KMS-11 (cell line): ENCODE data around the gene MTNR1A.

ENCODE experiments used
- H2AFZ ChIP-seq: fragments of 200-600 bp; sonication (generic); 2 replicates; pipeline ENCODE4 v1.6.1; 2016; ENCODE audit warnings: antibody characterized with exemption, mixed run types, low read depth
- H3K27ac ChIP-seq: fragments of 200-600 bp; sonication (generic); 2 replicates; pipeline ENCODE4 v1.6.1; 2016; ENCODE audit warnings: mild to moderate bottlenecking, mixed run types
- H3K27me3 ChIP-seq: fragments of 200-600 bp; sonication (generic); 2 replicates; pipeline ENCODE4 v1.6.1; 2017; ENCODE audit warnings: mild to moderate bottlenecking, low read depth, mixed run types, moderate library complexity; ENCODE audit not compliant: insufficient read depth
- H3K36me3 ChIP-seq: fragments of 200-600 bp; sonication (generic); 2 replicates; pipeline ENCODE4 v1.6.1; 2017; ENCODE audit warnings: mild to moderate bottlenecking, mixed run types; ENCODE audit not compliant: insufficient read depth
- H3K4me1 ChIP-seq: fragments of 200-600 bp; sonication (generic); 2 replicates; pipeline ENCODE4 v1.6.1; 2016; ENCODE audit warnings: mild to moderate bottlenecking, low read depth, mixed run types; ENCODE audit not compliant: poor library complexity, severe bottlenecking
- H3K4me2 ChIP-seq: fragments of 200-600 bp; sonication (generic); 2 replicates; pipeline ENCODE4 v1.7.0; 2016; ENCODE audit warnings: mild to moderate bottlenecking, mixed run types
- H3K4me3 ChIP-seq: fragments of 200-600 bp; sonication (generic); IDR thresholded peaks from 2 replicates; pipeline ENCODE4 v1.6.1; 2017; ENCODE audit warnings: low read depth, low read length, mixed read lengths; ENCODE audit not compliant: insufficient read depth
- H3K79me2 ChIP-seq: fragments of 200-600 bp; sonication (generic); 2 replicates; pipeline ENCODE4 v1.6.1; 2016; ENCODE audit warnings: low read depth, mixed run types; ENCODE audit not compliant: insufficient read depth
- H3K9ac ChIP-seq: fragments of 200-600 bp; sonication (generic); 2 replicates; pipeline ENCODE4 v1.6.1; 2016; ENCODE audit warnings: mild to moderate bottlenecking, mixed run types
- H4K20me1 ChIP-seq: fragments of 200-600 bp; sonication (generic); 2 replicates; pipeline ENCODE4 v1.6.1; 2016; ENCODE audit warnings: mild to moderate bottlenecking, mixed run types; ENCODE audit not compliant: insufficient read depth
- TF ChIP-seq, protein P1 (sequence below): fragments of 200-600 bp; sonication (generic); conservative IDR thresholded peaks from 2 replicates; pipeline ENCODE4 v1.6.1; 2017; ENCODE audit warnings: low read depth, mild to moderate bottlenecking, antibody characterized with exemption, low read length, moderate library complexity, mixed read lengths

MTNR1A gene

DNA sequence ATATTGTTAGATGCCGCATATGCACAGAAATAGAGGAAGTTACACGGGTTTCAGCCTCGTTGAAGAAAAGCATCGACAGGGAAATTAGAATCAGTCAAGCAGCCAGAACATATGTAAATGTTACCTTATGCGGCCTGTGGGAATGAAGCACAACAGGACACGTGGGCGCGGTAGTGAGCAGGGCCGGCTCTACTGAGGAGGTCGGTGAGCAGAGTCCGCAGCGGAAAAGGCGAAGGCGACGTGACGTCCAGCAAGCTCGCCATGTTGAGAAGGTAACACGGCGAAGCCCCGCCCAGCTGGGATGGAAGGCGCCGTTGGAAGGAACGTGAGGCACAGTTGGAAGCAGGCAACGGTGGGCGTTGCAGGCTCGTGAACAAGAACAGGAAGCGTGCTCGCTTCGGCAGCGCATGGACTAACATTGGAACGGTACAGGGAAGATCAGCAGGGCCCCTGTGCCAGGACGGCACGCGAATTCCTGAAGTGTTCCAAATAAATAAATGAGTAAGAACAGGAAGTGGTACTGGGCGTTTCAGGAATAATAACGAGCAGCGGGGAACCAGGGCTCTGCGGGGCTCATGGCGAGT, 54.6 kb downstream of the MTNR1A start:
- Histone ChIP-seq H3K27ac (no peak overlapping the region), H2AFZ (no peak overlapping the region), H3K79me2 (no peaks in the 10 kb centered on the region), H3K27me3 (no peaks in the 10 kb centered on the region), H3K9ac (no peak overlapping the region), H3K4me1 (no peaks in the 10 kb centered on the region), H4K20me1 (no peaks in the 10 kb centered on the region), H3K36me3 (no peaks in the 10 kb centered on the region), H3K4me2 (no peak overlapping the region), H3K4me3 (no peak overlapping the region)
- TF ChIP-seq, protein P1, sequence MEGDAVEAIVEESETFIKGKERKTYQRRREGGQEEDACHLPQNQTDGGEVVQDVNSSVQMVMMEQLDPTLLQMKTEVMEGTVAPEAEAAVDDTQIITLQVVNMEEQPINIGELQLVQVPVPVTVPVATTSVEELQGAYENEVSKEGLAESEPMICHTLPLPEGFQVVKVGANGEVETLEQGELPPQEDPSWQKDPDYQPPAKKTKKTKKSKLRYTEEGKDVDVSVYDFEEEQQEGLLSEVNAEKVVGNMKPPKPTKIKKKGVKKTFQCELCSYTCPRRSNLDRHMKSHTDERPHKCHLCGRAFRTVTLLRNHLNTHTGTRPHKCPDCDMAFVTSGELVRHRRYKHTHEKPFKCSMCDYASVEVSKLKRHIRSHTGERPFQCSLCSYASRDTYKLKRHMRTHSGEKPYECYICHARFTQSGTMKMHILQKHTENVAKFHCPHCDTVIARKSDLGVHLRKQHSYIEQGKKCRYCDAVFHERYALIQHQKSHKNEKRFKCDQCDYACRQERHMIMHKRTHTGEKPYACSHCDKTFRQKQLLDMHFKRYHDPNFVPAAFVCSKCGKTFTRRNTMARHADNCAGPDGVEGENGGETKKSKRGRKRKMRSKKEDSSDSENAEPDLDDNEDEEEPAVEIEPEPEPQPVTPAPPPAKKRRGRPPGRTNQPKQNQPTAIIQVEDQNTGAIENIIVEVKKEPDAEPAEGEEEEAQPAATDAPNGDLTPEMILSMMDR = no peak

- Histone ChIP-seq H3K36me3 (no peaks in the 10 kb centered on the region), H3K79me2 (no peaks in the 10 kb centered on the region), H3K27ac (no peak overlapping the region), H3K4me2 (no peak overlapping the region), H3K27me3 (no peaks in the 10 kb centered on the region), H3K4me1 (no peaks in the 10 kb centered on the region), H3K4me3 (no peak overlapping the region), H2AFZ (no peak overlapping the region), H3K9ac (no peak overlapping the region), H4K20me1 (no peaks in the 10 kb centered on the region)
- TF ChIP-seq, protein P1 = no peak
Observed at GRCh38 chr4:186499467-186499866, 55.9 kb downstream of the MTNR1A start.

DNA sequence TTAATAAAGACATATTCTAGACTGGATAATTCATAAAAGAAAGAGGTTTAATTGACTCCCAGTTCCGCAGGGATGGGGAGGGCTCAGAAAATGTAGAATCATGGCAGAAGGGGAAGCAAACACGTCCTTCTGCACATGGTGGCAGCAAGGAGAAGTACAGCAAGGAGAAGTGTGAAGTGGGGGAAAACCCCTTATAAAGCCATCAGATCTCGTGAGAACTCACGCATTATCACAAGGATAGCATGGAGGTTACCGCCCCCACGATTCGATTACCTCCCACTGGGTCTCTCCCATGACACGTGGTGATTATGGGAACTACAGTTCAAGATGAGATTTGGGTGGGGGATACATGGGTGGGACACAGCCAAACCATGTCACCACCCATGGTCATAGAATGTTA, 58.3 kb downstream of the MTNR1A start:
- no peak overlapping the region for H3K27ac ChIP-seq
- H3K4me1 ChIP-seq = no peaks in the 10 kb centered on the region
- H3K79me2 ChIP-seq = no peaks in the 10 kb centered on the region
- H3K9ac ChIP-seq = no peak overlapping the region
- H2AFZ ChIP-seq = no peak overlapping the region
- H3K27me3 ChIP-seq = no peaks in the 10 kb centered on the region
- H3K36me3 ChIP-seq = no peaks in the 10 kb centered on the region
- H3K4me3 ChIP-seq = no peak overlapping the region
- no peaks in the 10 kb centered on the region for H4K20me1 ChIP-seq
- TF ChIP-seq, protein P1 = no peak
- H3K4me2 ChIP-seq = no peak overlapping the region

DNA sequence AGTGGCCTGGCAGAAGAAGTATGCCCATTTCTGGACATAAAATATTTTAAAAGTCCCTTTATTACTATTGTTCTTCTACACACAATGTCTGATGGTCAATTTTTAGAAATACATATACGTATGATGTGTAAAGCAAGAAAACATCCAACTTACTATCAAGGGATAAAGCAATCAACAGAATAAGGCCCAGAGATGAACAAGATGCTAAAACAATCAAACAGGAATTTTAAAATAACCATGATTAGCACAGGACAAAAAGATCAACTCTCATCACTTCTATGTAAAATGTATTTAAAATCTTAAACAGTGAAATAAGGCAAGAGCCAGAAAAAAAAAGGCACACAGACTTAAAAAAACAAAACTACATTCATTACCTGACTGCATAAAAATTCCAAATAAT, 60.9 kb downstream of the MTNR1A start:
- no peak overlapping the region for H2AFZ ChIP-seq
- TF ChIP-seq, protein P1 = no peak
- no peak overlapping the region for H3K27ac ChIP-seq
- H3K27me3 ChIP-seq = no peaks in the 10 kb centered on the region
- H4K20me1 ChIP-seq = no peaks in the 10 kb centered on the region
- H3K36me3 ChIP-seq = no peaks in the 10 kb centered on the region
- no peak overlapping the region for H3K9ac ChIP-seq
- no peak overlapping the region for H3K4me3 ChIP-seq
- H3K4me2 ChIP-seq = no peak overlapping the region
- H3K79me2 ChIP-seq = no peaks in the 10 kb centered on the region
- H3K4me1 ChIP-seq = no peaks in the 10 kb centered on the region
